Measurements from ENCODE around the gene ARHGAP26. TPM values are rescaled to one million over a fixed set of nuclear protein-coding genes. Genes with fewer than 3 reads are reported as not detected.

The ARHGAP26 gene
- polyA plus RNA-seq, 4 donors = 7.6 to 31.7 (median 11.5) TPM

GRCh38 chr5:142784401-142784955, 14.3 kb downstream of the ARHGAP26 start:
- H3K27ac ChIP-seq (ENCODE audit: low read depth in 1 of 3, low read length in 2 of 3) = no peak overlapping the region

GRCh38 chr5:142785206-142785605, 15.0 kb downstream of the ARHGAP26 start:
- Histone ChIP-seq H3K27me3 (ENCODE audit: control insufficient read depth in 3 of 3, insufficient read depth in 3 of 3, low read length in 3 of 3) (no peaks in the 10 kb centered on the region), H3K27ac (ENCODE audit: low read depth in 1 of 3, low read length in 2 of 3) (no peak overlapping the region), H3K9me3 (ENCODE audit: control insufficient read depth in 2 of 2, insufficient read depth in 1 of 2, low read depth in 1 of 2, low read length in 1 of 2) (no peaks in the 10 kb centered on the region), H3K4me3 (ENCODE audit: low read depth in 1 of 3, low read length in 3 of 3) (no peak overlapping the region), H3K36me3 (ENCODE audit: control insufficient read depth in 3 of 3, insufficient read depth in 2 of 3, low read depth in 1 of 3, low read length in 3 of 3) (peaks cover 0 to 6% (median 0%) of the 10 kb centered on the region in 3 donors), H3K4me1 (ENCODE audit: control insufficient read depth in 3 of 3, insufficient read depth in 2 of 3, low read depth in 1 of 3, low read length in 2 of 3) (peaks cover 0 to 13% (median 3%) of the 10 kb centered on the region in 3 donors)
- no peak for FAIRE-seq
- 91 to 95% (median 93%) methylated on average over 5 of the region's 5 CpGs for WGBS, 3 donors
- no peak for DNase-seq

More at GRCh38 chr5:142784401-142784955, 14.3 kb downstream of the ARHGAP26 start:
- WGBS, 3 donors = 84 to 88% (median 86%) methylated on average over 7 of the region's 7 CpGs
- Histone ChIP-seq H3K27me3 (ENCODE audit: control insufficient read depth in 3 of 3, insufficient read depth in 3 of 3, low read length in 3 of 3) (no peaks in the 10 kb centered on the region), H3K9me3 (ENCODE audit: control insufficient read depth in 2 of 2, insufficient read depth in 1 of 2, low read depth in 1 of 2, low read length in 1 of 2) (no peaks in the 10 kb centered on the region), H3K4me3 (ENCODE audit: low read depth in 1 of 3, low read length in 3 of 3) (no peak overlapping the region), H3K36me3 (ENCODE audit: control insufficient read depth in 3 of 3, insufficient read depth in 2 of 3, low read depth in 1 of 3, low read length in 3 of 3) (peaks cover 0 to 6% (median 0%) of the 10 kb centered on the region in 3 donors), H3K4me1 (ENCODE audit: control insufficient read depth in 3 of 3, insufficient read depth in 2 of 3, low read depth in 1 of 3, low read length in 2 of 3) (peaks cover 0 to 15% (median 4%) of the 10 kb centered on the region in 3 donors)
- FAIRE-seq = no peak
- no peak for DNase-seq

- Histone ChIP-seq H3K27ac (ENCODE audit: low read depth in 1 of 3, low read length in 2 of 3) (no peak overlapping the region), H3K9me3 (ENCODE audit: control insufficient read depth in 2 of 2, insufficient read depth in 1 of 2, low read depth in 1 of 2, low read length in 1 of 2) (no peaks in the 10 kb centered on the region), H3K36me3 (ENCODE audit: control insufficient read depth in 3 of 3, insufficient read depth in 2 of 3, low read depth in 1 of 3, low read length in 3 of 3) (peaks cover 0 to 3% (median 3%) of the 10 kb centered on the region in 3 donors), H3K4me3 (ENCODE audit: low read depth in 1 of 3, low read length in 3 of 3) (no peak overlapping the region), H3K4me1 (ENCODE audit: control insufficient read depth in 3 of 3, insufficient read depth in 2 of 3, low read depth in 1 of 3, low read length in 2 of 3) (peaks cover 0 to 5% (median 0%) of the 10 kb centered on the region in 3 donors), H3K27me3 (ENCODE audit: control insufficient read depth in 3 of 3, insufficient read depth in 3 of 3, low read length in 3 of 3) (no peaks in the 10 kb centered on the region)
- FAIRE-seq (no peak), DNase-seq (no peak)
- 7 to 34% (median 16%) methylated on average over 1 of the region's 1 CpG for WGBS, 3 donors
These were observed 19.0 kb downstream of the ARHGAP26 start for GRCh38 chr5:142789206-142789605.

- Histone ChIP-seq H3K4me1 (ENCODE audit: control insufficient read depth in 3 of 3, insufficient read depth in 2 of 3, low read depth in 1 of 3, low read length in 2 of 3) (peaks cover 6 to 27% (median 13%) of the 10 kb centered on the region in 3 donors), H3K36me3 (ENCODE audit: control insufficient read depth in 3 of 3, insufficient read depth in 2 of 3, low read depth in 1 of 3, low read length in 3 of 3) (peaks cover 0 to 3% (median 3%) of the 10 kb centered on the region in 3 donors), H3K9me3 (ENCODE audit: control insufficient read depth in 2 of 2, insufficient read depth in 1 of 2, low read depth in 1 of 2, low read length in 1 of 2) (no peaks in the 10 kb centered on the region), H3K27me3 (ENCODE audit: control insufficient read depth in 3 of 3, insufficient read depth in 3 of 3, low read length in 3 of 3) (no peaks in the 10 kb centered on the region), H3K4me3 (ENCODE audit: low read depth in 1 of 3, low read length in 3 of 3) (no peak overlapping the region), H3K27ac (ENCODE audit: low read depth in 1 of 3, low read length in 2 of 3) (no peak overlapping the region)
- 91 to 93% (median 91%) methylated on average over 7 of the region's 7 CpGs for WGBS, 3 donors
- FAIRE-seq (no peak), DNase-seq (no peak)
These were observed 22.1 kb downstream of the ARHGAP26 start for GRCh38 chr5:142792012-142792864.

GRCh38 chr5:142792865-142793232, 22.7 kb downstream of the ARHGAP26 start:
- H3K36me3 ChIP-seq (ENCODE audit: control insufficient read depth in 3 of 3, insufficient read depth in 2 of 3, low read depth in 1 of 3, low read length in 3 of 3) = peaks cover 0 to 3% (median 3%) of the 10 kb centered on the region in 3 donors
- no peak for DNase-seq
- H3K27me3 ChIP-seq (ENCODE audit: control insufficient read depth in 3 of 3, insufficient read depth in 3 of 3, low read length in 3 of 3) = no peaks in the 10 kb centered on the region
- no peak overlapping the region for H3K4me3 ChIP-seq (ENCODE audit: low read depth in 1 of 3, low read length in 3 of 3)
- no peaks in the 10 kb centered on the region for H3K9me3 ChIP-seq (ENCODE audit: control insufficient read depth in 2 of 2, insufficient read depth in 1 of 2, low read depth in 1 of 2, low read length in 1 of 2)
- 81 to 91% (median 85%) methylated on average over 5 of the region's 5 CpGs for WGBS, 3 donors
- no peak overlapping the region for H3K27ac ChIP-seq (ENCODE audit: low read depth in 1 of 3, low read length in 2 of 3)
- H3K4me1 ChIP-seq (ENCODE audit: control insufficient read depth in 3 of 3, insufficient read depth in 2 of 3, low read depth in 1 of 3, low read length in 2 of 3) = peaks cover 9 to 32% (median 19%) of the 10 kb centered on the region in 3 donors
- no peak for FAIRE-seq

- Histone ChIP-seq H3K4me3 (ENCODE audit: low read depth in 1 of 3, low read length in 3 of 3) (no peak overlapping the region), H3K27ac (ENCODE audit: low read depth in 1 of 3, low read length in 2 of 3) (peak overlapping the region in 1 of 3 donors; percentile 77), H3K4me1 (ENCODE audit: control insufficient read depth in 3 of 3, insufficient read depth in 2 of 3, low read depth in 1 of 3, low read length in 2 of 3) (peaks cover 20 to 37% (median 21%) of the 10 kb centered on the region in 3 donors), H3K9me3 (ENCODE audit: control insufficient read depth in 2 of 2, insufficient read depth in 1 of 2, low read depth in 1 of 2, low read length in 1 of 2) (no peaks in the 10 kb centered on the region), H3K27me3 (ENCODE audit: control insufficient read depth in 3 of 3, insufficient read depth in 3 of 3, low read length in 3 of 3) (no peaks in the 10 kb centered on the region), H3K36me3 (ENCODE audit: control insufficient read depth in 3 of 3, insufficient read depth in 2 of 3, low read depth in 1 of 3, low read length in 3 of 3) (peaks cover 0 to 3% (median 3%) of the 10 kb centered on the region in 3 donors)
- FAIRE-seq (no peak), DNase-seq (peak in 1 of 2 donors; percentile 33)
- WGBS, 3 donors = 15 to 66% (median 30%) methylated on average over 2 of the region's 2 CpGs
These were observed 24.4 kb downstream of the ARHGAP26 start for GRCh38 chr5:142794537-142794936.

GRCh38 chr5:142795251-142795650, 25.1 kb downstream of the ARHGAP26 start:
- no peak for FAIRE-seq
- Histone ChIP-seq H3K27me3 (ENCODE audit: control insufficient read depth in 3 of 3, insufficient read depth in 3 of 3, low read length in 3 of 3) (no peaks in the 10 kb centered on the region), H3K4me3 (ENCODE audit: low read depth in 1 of 3, low read length in 3 of 3) (no peak overlapping the region), H3K36me3 (ENCODE audit: control insufficient read depth in 3 of 3, insufficient read depth in 2 of 3, low read depth in 1 of 3, low read length in 3 of 3) (peaks cover 0 to 3% (median 3%) of the 10 kb centered on the region in 3 donors), H3K4me1 (ENCODE audit: control insufficient read depth in 3 of 3, insufficient read depth in 2 of 3, low read depth in 1 of 3, low read length in 2 of 3) (peaks cover 22 to 37% (median 24%) of the 10 kb centered on the region in 3 donors), H3K9me3 (ENCODE audit: control insufficient read depth in 2 of 2, insufficient read depth in 1 of 2, low read depth in 1 of 2, low read length in 1 of 2) (no peaks in the 10 kb centered on the region), H3K27ac (ENCODE audit: low read depth in 1 of 3, low read length in 2 of 3) (peak overlapping the region in 1 of 3 donors; percentile 77)
- no peak for DNase-seq
- 80 to 85% (median 82%) methylated on average over 3 of the region's 3 CpGs for WGBS, 3 donors

GRCh38 chr5:142796492-142797109, 26.4 kb downstream of the ARHGAP26 start:
- DNase-seq (peak; percentile 84 to 90), FAIRE-seq (no peak)
- Histone ChIP-seq H3K9me3 (ENCODE audit: control insufficient read depth in 2 of 2, insufficient read depth in 1 of 2, low read depth in 1 of 2, low read length in 1 of 2) (no peaks in the 10 kb centered on the region), H3K4me3 (ENCODE audit: low read depth in 1 of 3, low read length in 3 of 3) (peak overlapping the region in 2 of 3 donors; percentile 0 to 37), H3K27ac (ENCODE audit: low read depth in 1 of 3, low read length in 2 of 3) (peak overlapping the region; percentile 18 to 80 (median 77)), H3K4me1 (ENCODE audit: control insufficient read depth in 3 of 3, insufficient read depth in 2 of 3, low read depth in 1 of 3, low read length in 2 of 3) (peaks cover 22 to 37% (median 26%) of the 10 kb centered on the region in 3 donors), H3K36me3 (ENCODE audit: control insufficient read depth in 3 of 3, insufficient read depth in 2 of 3, low read depth in 1 of 3, low read length in 3 of 3) (no peaks in the 10 kb centered on the region), H3K27me3 (ENCODE audit: control insufficient read depth in 3 of 3, insufficient read depth in 3 of 3, low read length in 3 of 3) (no peaks in the 10 kb centered on the region)
- WGBS, 3 donors = 18 to 59% (median 42%) methylated on average over 4 of the region's 4 CpGs
